ENCODE measurements around the gene MAP2K6.

MAP2K6 gene

DNA sequence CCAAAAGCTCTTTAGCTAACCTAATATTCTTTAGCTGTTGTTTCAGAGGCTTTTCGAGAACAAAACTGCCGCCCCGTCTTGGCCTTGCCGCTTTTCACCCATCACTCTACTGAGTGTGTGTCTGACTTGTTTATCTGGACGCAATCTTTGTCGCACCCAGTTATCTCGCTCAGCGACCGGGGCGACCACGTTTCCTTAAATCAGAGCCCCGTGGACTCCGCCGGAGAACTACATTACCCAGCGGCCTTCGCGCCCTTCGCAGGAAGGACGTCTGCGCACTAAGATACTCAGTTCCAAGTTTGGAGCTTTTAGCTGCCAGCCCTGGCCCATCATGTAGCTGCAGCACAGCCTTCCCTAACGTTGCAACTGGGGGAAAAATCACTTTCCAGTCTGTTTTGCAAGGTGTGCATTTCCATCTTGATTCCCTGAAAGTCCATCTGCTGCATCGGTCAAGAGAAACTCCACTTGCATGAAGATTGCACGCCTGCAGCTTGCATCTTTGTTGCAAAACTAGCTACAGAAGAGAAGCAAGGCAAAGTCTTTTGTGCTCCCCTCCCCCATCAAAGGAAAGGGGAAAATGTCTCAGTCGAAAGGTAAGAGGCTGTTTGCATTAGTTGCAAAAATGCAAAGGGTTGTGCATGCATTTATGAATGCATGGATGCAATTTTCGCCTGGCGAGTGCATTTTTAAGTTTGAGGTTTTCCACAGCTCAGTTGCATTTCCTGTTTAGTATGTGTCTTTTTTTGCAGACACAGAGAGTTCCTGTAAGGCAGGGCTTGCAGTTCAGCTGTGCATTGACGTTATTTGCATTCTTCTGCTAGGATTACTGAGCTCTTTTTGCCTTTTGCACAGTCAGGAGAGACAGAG, at the start of gene MAP2K6:
Gene MAP2K6, plus strand, starts transcription at position 290 of the 867 bp plus-strand sequence. Its CDS starts 288 bp downstream, at position 578.
- DNase-seq (ENCODE audit: low spot score): peak; percentile 73

DNA sequence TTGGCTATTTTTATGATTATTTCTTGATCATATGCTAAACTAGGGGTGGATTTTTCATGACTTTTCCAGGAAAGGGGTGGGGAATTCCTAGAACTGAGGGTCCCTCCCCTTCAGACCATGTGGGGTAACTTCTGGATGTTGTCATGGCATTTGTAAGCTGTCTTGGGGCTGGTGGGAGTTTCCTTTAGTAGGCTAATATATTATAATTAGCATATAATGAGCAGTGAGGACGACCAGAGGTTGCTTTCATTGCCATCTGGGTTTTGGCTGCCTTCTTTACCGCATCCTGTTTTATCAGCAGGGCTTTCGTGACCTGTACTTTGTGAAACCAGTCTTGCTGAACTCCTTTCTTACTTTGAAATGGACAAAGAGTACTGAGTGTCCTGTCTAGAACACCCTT, 47.2 kb upstream of the MAP2K6 start:
- no peak for DNase-seq (ENCODE audit: low spot score)

DNA sequence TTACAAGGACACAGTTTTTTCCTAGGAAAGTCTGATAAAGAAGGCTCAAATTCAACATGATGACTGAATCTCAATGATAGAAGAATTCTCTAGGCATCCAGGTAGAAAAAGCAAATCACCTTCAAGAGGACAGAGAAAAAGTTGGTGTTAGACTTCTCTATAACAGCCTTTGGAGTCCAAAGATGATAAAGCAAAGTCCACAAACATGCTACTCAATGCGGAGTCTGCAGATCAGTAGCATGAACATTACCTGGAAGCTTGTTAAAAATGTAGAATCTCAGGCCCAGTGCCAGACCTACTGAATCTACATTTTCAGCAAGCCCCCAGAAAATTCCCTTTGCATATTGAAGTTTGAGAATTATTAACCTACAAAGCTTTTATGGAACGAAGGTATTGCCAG, 41.4 kb upstream of the MAP2K6 start:
- DNase-seq (ENCODE audit: low spot score): no peak

DNA sequence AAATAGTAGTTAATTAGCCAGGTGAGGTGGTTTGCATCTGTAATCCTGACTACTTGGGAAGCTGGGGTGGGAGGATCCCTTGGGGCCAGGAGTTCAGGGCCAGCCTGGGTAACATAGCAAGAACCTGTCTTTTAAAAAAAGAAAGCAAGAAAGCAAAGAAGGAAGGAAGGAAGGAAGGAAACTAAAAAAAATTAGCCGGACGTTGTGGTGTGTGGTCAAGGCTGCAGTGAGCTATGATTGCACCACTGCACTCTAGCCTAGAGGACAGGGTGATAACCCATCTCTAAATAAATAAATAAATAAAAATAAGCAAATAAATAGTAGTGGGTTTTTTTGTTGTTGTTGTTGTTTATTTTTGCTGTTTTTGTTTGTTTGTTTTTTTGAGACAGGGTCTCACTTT, 39.3 kb upstream of the MAP2K6 start:
- DNase-seq (ENCODE audit: low spot score): no peak

DNA sequence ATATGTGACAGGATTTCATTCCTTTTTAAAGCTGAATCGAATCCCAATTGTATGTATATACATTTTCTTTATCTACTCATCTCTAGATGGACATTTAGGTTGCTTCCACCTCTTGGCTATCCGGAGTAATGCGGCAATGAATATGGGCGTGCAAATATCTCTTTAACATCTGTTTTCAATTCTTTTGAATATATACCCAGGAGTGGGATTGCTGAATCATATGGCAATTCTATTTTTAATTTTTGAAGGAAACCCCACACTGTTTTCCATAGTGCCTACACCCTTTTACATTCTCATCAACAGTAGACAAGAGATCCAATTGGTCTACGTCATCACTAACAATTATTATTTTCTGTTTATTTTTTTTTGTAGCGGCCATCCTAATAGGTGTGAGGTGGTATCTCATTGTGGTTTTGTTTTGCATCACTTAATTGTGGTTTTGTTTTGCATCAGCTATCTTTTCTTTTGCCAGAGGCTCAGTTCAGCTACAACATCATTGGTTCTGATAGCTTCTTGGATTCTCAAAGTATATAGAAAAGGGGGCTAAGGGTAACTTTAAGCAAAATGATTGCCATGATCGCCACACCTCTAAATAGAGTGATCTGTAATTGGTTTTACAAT, 25.6 kb upstream of the MAP2K6 start:
- no peak for DNase-seq (ENCODE audit: low spot score)

DNA sequence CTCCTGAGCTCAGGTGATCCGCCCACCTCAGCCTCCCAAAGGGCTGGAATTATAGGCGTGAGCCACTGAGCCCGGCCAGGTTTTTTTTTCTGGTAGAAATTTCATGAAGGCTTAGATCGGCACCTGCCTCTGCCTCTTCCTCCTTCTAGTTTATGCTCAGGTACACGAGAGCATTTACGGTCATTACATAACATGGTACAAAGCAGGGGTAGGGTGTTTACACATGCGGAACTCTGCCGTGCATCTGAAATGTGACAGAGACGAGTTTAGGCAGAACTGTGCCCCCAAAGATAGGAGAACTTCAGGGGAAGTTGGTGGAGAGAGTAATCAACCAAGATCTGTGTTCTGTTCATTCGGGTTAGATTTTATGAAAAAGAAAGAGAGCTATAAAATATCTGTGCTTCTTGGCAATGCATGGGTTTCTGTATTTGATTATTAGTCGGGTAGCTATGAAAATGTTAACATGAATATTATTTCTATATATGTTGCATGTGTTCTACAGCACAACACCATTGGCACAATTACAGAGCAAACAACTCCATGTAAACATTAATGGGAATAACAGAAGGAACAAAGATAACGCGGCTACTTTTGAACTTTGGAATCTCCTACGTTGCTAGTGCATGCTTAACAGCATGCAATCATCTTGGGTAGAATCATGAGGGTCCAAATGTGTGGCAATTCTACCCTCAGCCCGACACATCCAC, 23.5 kb upstream of the MAP2K6 start:
- no peak for DNase-seq (ENCODE audit: low spot score)

DNA sequence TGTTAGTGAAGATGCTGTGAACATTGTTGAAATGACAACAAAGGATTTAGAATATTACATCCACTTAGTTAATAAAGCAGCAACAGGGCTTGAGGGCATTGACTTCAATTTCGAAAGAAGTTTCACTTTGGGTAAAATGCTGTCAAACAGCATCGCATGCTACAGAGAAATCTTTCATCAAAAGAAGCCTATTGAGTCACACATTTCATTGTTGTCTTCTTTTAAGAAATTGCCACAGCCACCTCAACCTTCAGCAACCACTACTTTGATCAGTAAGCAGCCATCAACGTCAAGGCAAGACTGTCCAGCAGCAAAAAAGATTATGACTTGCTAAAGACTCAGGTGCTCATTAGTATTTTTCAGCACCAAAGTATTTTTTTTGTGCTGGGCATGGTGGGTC, 13.2 kb upstream of the MAP2K6 start:
- no peak for DNase-seq (ENCODE audit: low spot score)

DNA sequence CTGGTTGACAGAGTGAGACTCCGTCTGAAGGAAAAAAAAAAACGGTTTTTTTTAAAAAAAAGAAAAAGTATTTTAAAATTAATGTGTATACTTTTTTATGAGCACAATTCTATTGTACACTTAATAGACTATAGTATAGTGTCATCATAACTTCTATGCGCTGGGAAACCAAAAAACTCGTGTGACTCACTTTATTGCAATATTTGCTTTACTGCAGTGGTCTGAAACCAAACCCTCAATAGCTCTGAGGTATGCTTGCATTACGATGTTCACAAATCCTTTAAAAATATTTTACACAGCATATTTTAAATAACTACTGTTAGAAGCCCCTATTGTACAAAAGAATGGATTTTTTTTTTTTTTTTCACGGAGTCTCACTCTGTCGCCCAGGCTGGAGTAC, 12.4 kb upstream of the MAP2K6 start:
- DNase-seq (ENCODE audit: low spot score): no peak

DNA sequence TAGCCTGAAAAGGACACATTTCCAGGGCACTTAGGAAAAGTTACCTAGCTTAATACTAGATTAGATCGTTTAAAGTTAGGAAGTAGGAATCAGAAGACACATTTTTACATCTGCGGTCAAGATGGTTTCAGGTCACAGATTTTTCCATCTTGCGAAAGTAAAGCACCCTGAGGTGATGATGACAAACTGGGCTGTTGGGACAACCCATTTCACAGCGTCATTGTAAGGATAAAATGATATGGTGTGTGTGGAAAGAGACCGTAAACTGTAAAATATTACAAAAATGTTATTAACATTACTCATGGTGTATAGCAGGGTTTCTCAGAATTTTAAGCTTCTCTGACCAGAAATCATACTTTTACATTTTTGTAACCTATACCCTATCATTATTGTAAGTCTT, 10.1 kb upstream of the MAP2K6 start:
- peak; percentile 22 for DNase-seq (ENCODE audit: low spot score)

DNA sequence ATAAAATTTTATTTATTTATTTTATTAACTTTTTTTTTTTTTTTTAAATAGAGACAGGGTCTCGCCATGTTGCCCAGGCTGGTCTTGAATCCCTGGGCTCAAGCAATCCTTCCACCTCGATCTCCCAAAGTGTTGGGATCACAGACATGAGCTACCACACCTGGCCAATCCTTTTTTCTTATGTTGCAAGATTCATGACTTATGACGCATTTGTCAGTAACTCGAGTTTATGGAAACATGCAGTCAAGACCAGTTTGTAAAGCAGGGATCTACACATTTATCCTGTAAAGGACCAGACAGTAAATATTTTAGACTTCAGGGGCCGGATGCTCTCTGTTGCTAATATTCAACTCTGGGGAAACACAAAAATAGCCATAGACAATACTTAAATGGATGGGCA, 9.4 kb upstream of the MAP2K6 start:
- DNase-seq (ENCODE audit: low spot score): no peak

DNA sequence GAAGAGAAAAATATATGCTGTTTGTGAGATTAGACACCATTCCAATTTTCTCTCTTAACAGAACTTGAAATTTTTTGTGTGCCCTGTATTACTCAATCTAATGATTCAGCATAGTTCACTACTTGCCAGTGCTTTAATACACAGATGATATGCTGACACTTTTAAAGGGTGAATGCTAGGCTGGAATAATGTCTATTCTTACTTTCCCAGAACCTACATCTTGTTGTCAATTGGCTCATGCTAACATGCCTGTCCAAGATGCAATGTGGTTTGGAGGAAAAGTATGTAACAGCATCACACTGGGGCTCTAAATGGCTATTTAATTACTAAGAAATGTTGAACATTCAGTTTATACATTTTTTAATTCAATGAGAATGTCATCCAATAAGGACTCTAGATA, 7.6 kb upstream of the MAP2K6 start:
- peak; percentile 23 for DNase-seq (ENCODE audit: low spot score)

DNA sequence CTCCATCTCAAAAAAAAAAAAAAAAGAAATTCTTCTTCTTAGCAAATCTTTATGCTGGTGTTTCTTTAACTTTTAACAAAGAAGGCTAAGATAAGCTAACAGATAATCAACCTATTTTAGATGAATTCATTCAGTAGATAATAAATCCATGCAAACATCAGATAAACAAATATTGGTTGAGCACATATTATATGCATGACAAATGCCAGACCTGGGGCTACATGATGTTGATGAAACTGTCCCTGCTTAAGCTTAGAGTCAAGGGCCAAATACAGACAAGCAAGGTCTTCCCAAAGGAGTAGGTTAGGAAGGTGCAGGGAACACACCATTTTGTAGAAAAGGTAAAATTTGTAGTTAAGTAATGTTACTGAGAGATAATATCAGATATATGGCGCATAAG, 6.7 kb upstream of the MAP2K6 start:
- DNase-seq (ENCODE audit: low spot score): no peak

DNA sequence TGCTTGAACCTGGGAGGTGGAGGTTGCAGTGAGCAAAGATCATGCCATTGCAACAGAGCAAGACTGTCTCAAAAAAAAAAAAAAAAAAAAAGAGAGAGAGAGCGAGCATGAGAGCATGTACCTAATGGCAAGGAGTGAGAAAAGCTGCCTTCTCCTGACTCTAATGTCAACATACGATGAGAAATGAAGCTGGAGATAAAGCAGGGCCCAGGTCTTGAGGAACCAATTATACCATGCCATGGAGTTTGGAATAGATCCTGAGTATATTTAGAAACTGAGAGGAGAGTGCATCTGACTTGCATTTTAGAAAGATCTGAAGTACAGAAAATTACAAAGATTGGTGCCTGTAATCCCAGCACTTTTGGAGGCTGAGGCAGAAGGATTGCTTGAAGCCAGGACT, 3.8 kb upstream of the MAP2K6 start:
- no peak for DNase-seq (ENCODE audit: low spot score)

DNA sequence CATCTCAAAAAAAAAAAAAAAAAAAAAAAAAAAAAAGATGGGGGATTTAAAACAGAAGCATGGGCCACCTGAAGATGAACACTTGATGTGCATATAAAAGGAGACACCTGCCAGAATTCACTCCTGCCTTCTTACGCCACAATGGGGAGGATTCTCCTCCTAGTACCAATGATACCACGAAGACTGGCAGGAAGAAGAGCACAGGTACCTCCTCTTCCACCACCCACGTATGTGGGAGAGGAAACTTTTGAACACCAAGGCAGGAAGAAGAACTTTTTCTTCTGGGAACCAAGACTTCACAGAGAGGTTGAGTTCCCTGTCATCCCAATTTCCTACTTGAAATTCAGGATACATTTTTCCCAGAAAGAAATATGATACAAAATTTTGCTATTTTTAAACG, 2.7 kb upstream of the MAP2K6 start:
- DNase-seq (ENCODE audit: low spot score): no peak

DNA sequence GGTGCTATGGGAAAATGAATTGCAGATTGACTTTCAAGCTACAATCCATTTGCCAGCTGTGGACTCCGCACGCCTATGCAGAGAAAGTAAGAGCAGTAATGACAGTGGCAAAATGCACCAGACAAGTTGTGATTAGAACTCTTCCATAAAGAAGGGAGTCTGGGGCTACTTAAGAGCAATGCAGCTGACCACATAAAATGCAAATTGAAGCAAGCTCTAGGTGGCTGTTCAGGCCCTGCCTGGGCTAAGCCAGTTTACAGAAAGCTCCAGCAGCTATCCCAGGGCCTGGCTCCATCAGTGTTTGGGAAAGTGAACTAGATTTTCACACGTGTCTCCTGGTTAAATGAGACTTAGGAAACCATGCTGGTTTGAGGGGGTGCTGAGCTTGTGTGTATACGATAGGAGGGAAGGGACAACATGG, 2.2 kb upstream of the MAP2K6 start:
- no peak for DNase-seq (ENCODE audit: low spot score)

DNA sequence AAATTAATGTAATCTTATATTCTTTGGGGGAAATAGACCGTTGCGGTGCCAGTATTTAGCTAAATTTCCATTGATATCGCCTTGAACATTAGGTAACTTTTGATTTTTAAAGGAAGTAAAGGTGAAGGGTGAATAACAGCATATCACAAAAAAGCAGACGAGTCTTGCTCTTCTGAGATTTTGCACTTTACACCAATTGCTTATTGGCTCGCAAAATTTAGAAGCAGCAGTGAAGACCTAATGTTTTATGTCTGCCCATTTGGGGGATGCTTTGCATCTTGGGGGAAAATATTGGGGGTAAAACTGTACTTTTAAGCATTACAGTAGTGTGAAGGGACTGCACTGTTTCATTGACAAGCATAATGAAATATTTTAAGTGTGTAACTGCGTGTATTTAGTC, 934 bp downstream of the MAP2K6 start:
- no peak for DNase-seq (ENCODE audit: low spot score)

DNA sequence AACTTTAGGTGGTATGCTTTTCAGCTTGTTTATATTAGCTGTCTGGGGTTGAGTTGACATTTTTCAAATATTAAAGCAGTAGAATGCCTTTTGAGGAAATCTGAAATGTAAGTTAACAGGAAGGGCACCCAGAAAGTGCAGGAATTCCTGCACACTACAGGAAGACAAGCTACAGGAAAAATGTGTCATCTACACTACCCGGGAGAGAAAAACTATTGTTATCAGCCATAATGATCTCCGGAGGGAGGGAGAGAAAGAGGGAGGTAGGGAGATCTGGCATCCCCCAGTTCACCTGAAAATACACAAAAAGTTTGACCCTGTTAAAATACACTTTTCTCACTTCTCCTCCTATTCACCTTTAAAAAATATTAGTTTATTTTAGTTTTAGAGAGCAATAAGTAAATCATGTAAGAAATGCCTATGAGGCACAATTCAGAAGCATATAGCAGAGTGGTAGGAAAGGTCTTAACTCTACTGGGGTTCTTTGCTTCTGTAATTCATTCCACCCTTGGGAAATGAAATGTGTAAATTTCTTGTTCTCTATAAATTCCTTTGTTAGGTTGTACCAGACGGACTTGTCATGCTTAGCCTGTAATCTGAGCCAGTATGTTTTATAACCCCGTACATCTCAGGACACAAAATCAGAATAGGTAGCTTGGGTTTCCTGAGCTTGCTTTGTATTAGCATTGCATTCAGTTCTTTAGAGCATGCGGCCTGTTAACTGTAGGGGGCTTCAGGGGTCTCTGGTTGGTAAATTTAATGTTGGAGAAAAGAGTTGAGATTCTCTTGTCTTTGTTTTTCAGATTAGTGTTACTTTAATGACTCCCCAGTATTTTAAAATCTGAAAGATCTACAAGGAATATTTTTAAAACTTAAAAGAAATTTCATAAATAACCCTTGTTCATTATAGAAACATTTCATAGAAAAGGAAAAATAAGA, 3.3 kb downstream of the MAP2K6 start:
- no peak for DNase-seq (ENCODE audit: low spot score)

DNA sequence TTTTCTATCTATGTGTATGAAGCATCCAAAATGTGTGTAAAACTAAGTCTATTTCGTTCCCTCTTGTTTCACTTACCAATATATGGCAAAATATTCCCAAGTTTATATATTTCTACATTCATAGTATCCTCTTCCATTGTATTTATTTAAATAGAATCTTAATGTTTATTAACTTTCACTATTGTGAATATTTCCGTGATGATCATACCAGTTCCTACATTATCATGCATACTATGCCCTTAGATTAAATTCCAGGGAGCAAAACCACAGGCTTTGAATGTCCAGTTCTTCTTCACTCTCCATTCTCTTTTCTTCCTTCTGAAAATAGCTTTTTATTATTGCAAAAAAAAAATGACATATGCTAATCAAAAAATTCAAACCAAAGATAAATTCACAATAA, 4.0 kb downstream of the MAP2K6 start:
- DNase-seq (ENCODE audit: low spot score): no peak

DNA sequence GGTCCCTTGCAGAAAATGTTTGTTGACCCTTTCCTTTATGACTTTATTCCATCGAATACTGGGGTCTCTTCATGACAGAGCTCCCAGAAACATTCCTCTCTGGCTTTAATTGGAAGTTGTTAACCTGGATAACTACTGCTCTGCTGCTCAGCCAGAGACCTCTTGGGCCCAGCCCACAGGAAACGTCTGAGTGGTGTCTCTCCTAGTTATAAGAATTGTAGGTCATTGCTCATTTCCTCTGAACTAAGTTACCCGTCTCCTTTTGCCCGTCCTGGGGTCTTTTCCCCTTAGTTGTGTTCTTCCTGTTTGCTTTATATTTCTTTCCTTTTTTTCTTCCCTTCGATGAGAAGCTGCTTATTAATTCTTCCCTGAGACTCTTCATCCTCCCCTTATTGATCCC, 9.0 kb downstream of the MAP2K6 start:
- DNase-seq (ENCODE audit: low spot score): no peak

DNA sequence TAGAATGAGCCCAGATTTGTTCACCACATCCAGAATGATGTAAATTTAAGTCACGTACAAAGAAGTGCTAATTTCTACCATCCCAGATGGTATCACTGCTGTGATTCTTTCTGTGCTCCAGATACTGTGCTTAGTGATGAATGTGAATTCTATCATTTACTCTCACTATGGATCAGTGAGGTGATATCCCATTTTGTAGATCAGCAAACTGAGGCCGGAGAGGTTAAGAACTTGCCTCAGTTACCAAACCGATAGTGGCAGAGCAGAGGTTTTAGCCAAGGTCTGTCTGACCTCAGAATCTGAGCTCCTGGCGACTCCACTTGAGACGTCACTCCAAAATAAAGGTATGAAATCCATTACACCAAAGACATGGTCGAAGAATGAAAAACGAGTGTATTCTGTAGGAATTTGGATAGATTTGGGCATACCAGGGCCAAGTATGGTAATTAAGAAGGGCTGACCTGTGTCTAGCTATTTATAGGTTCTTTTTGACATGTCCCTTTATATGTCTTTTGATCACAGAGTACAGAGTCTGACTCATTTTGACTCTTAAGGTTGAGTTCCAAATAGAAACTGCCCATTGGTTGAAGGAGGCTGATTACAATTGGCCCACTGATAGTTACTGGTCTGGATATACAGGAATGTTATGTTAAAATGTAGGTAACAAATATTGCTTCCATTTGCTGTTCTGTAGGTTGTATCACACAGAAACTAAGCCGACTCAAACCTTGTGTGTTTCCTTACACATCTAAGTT, 10.0 kb downstream of the MAP2K6 start:
- no peak for DNase-seq (ENCODE audit: low spot score)

DNA sequence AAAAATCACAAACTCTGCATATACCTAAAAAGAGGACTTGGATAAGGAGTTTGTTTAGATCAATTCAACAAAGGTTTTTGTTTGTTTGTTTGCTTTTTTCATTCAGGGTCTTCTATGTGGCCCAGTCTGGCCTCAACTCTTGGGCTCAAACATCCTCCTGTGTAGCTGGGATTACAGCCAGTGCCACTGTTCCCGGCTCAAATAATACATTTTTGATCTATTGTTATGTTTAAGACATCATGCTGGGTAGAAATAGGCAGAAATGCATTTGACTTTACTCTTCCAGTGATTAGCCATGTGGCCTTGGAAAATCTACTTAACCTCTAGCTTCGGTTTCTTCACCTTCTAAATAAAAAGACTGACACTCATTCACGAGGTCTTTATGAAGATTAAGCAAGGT, 11.5 kb downstream of the MAP2K6 start:
- DNase-seq (ENCODE audit: low spot score): no peak

Data from GM03348 (cell line).